Activated CD8-positive, alpha-beta memory T cell treated with anti-CD3 and anti-CD28 coated beads, Interleukin-2, amount 10 ng/mL, durations not matched to agents 7 days and 5 days (primary cell): Measurements from ENCODE around the gene PLXND1. TPM values are rescaled to one million over a fixed set of nuclear protein-coding genes. Genes with fewer than 3 reads are reported as not detected.
"Not testable (repeated sequence)": the region's sequence is repeated elsewhere in the genome, so short reads cannot be mapped to it uniquely, and the experiment has no call there.

ENCODE experiments used
- ATAC-seq: fragments of 150-1000 bp; cut with Tn5 transposase; one replicate; pipeline ENCODE4 v1.10.0; 2021; ENCODE audit warnings: moderate library complexity
- CTCF ChIA-PET: fragments of 350-600 bp; sonication (Branson Sonifier 250); formaldehyde crosslinking; loops from one replicate; lab custom pipeline; 2021; ENCODE audit warnings: antibody characterized with exemption; lab: Charles Lee
- DNase-seq: peaks from one replicate; pipeline ENCODE4 v3.0.0-alpha.2; 2020
- H3K27ac Mint-ChIP-seq: one replicate; pipeline ENCODE4 v1.8.0; 2021; ENCODE audit warnings: mild to moderate bottlenecking, mixed read lengths
- H3K27me3 Mint-ChIP-seq: one replicate; pipeline ENCODE4 v1.8.0; 2021; ENCODE audit warnings: mixed read lengths
- H3K36me3 Mint-ChIP-seq: one replicate; pipeline ENCODE4 v1.8.0; 2021; ENCODE audit warnings: mild to moderate bottlenecking, mixed read lengths
- H3K4me1 Mint-ChIP-seq: one replicate; pipeline ENCODE4 v1.8.0; 2021; ENCODE audit warnings: mixed read lengths
- H3K4me3 Mint-ChIP-seq: one replicate; pipeline ENCODE4 v1.8.0; 2021; ENCODE audit warnings: mild to moderate bottlenecking, moderate library complexity, mixed read lengths
- H3K9me3 Mint-ChIP-seq: one replicate; pipeline ENCODE4 v1.8.0; 2022; ENCODE audit warnings: low read depth, mixed read lengths
- total RNA-seq, 2 experiments: library from RNA; stranded (reverse); gene quantifications; one replicate each; pipeline ENCODE4 v1.2.3, GENCODE V29; 2021

Gene PLXND1
- total RNA-seq, 2 experiments from 2014 or later, result 1.1 to 3.0 TPM

DNA sequence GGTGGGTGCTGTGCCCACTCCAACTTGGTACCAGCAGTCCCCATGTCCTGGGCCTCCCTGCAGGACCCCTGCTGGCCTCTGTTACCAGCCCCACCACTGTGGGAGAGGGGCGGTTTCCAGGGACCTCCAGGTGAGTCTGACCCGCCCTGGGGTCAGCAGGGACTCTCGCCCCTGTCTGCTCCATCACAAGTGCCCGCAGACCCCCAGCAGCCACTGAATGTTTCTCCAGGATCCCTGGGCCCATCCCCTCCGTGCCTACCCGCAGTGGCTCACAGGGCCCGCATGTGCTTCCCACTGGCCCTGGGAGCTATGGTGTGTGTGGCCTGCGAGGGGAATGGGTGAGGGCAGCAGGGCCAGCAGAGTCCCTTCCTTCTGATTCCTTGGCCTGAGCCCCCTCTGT lies 87.9 kb downstream of the PLXND1 start:
- CTCF ChIA-PET, result interaction anchor here (1.1 kb wide), 1 partner anchor 29 kb away, joined by 3 read pairs; no protein-coding TSS in a partner anchor
- DNase-seq (no peak), ATAC-seq (no peak)
- Mint-ChIP-seq H3K4me3 (no peak overlapping the region), H3K27ac (no peak overlapping the region), H3K36me3 (no peaks in the 10 kb centered on the region), H3K4me1 (no peaks in the 10 kb centered on the region), H3K9me3 (no peaks in the 10 kb centered on the region), H3K27me3 (no peaks in the 10 kb centered on the region)

DNA sequence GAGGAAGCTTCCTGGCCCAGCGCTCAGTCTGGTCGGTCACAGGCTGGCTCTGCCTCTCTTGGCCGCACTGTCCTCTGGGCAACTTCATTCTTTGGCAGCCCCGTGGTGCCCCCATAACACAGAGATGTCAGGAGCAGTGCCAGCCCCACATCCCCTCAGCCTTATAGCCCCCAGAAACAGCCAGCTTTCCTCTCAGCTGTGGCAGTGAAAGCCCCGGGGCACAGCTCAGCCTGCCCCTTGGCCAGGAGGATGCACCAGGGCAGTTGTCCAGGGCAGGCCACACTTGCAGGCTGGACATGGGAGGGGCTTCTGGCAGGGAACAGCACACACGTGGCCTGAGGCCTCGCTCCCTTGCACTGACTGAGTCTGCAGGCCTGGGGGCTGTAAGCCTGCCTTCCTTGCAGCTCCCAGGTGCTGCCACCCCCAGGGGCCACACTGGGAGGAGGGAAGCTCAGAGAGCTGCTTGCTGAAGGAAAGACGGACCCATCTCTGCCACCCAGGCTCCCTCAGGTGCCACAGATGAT lies 88.4 kb downstream of the PLXND1 start:
- CTCF ChIA-PET, result interaction anchor here (1.1 kb wide), 1 partner anchor 28 kb away, joined by 3 read pairs; no protein-coding TSS in a partner anchor
- ATAC-seq (no peak), DNase-seq (no peak)
- no peak overlapping the region for H3K4me3 Mint-ChIP-seq
- no peaks in the 10 kb centered on the region for H3K4me1 Mint-ChIP-seq
- no peaks in the 10 kb centered on the region for H3K9me3 Mint-ChIP-seq
- no peak overlapping the region for H3K27ac Mint-ChIP-seq
- H3K27me3 Mint-ChIP-seq, result no peaks in the 10 kb centered on the region
- no peaks in the 10 kb centered on the region for H3K36me3 Mint-ChIP-seq

DNA sequence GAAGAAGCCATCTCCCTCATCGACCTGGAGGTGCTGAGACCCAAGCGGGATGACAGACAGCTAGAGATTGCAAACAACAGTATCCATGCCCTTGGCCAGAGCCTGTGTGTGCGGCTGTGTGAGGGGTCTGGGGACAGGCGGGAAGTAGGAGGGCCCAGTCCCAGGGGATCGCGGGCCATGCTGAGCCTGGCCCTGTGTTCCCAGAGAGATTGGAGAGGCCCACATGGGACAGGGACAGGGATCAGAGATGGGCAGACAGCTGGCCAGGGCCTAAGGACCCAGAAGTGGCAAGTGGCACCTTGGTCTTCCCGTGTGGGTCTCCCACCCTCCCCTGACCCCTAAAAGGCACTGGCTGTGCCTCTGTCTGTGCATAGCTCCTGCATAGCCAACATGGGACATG lies 89.0 kb downstream of the PLXND1 start:
- no peaks in the 10 kb centered on the region for H3K4me1 Mint-ChIP-seq
- H3K27ac Mint-ChIP-seq, result no peak overlapping the region
- DNase-seq (no peak), ATAC-seq (no peak)
- no peaks in the 10 kb centered on the region for H3K27me3 Mint-ChIP-seq
- H3K9me3 Mint-ChIP-seq, result no peaks in the 10 kb centered on the region
- CTCF ChIA-PET, result interaction anchor here (1.1 kb wide), 1 partner anchor 28 kb away, joined by 3 read pairs; no protein-coding TSS in a partner anchor
- H3K4me3 Mint-ChIP-seq, result no peak overlapping the region
- H3K36me3 Mint-ChIP-seq, result no peaks in the 10 kb centered on the region

DNA sequence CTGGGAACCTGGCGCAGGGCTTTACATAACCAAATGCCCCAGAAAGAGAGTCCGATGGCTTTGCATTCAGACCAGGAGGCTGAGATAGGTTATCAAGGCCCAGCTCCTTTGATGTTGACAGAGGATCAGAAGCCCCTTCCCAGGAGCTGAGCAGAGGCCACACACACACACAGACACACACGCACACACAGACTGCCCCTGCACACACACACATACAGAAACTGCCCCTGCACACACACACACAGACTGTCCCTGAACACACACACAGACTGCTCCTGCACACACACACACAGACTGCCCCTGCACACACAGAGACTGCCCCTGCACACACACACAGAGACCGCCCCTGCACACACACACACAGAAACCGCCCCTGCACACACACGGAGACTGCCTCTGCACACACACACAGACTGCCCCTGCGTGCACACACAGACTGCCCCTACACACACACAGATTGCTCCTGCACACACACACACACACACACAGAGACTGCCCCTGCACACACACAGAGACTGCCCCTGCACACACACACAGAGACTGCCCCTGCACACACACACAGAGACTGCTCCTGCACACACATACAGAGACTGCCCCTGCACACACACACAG lies 90.5 kb downstream of the PLXND1 start:
- H3K9me3 Mint-ChIP-seq, ATAC-seq, H3K27me3 Mint-ChIP-seq, CTCF ChIA-PET, H3K4me1 Mint-ChIP-seq, H3K4me3 Mint-ChIP-seq, H3K27ac Mint-ChIP-seq, H3K36me3 Mint-ChIP-seq, DNase-seq: not testable (repeated sequence)

DNA sequence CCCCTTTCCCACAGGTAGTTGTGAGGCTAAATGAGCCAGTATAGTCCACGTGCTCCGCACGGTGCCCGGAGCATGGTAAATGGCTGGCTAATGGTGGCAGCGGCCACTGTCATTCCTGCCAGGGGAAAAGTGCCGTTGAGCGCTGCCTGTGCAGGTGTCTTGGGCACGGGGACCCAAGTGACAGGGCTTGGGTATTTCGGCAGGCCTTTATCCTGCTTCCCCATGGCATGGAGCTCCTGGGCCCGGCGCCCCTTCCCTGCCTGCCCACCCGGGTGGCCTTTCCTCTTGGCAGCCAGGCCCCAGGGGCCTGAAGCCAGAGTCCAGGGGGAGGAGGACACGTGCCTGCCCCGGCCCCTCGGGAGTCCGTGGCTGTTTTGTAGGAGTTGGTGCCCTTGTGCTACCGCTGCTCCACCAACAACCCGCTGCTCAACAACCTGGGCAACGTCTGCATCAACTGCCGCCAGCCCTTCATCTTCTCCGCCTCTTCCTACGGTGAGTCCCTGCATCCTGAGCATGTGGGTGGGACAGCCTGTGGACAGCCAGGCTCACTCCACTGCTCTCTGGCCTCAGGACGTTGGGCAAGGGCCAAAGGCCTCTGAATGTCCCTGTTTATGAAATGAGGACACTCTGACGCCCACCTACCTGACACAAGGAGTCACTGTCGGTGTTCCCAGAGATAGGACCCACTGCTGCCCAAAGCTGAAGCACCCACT lies 91.2 kb downstream of the PLXND1 start:
- H3K27ac Mint-ChIP-seq, ATAC-seq, H3K4me3 Mint-ChIP-seq, H3K36me3 Mint-ChIP-seq, CTCF ChIA-PET, DNase-seq, H3K27me3 Mint-ChIP-seq, H3K9me3 Mint-ChIP-seq: not testable (repeated sequence)
- H3K4me1 Mint-ChIP-seq, result peaks cover 12% of the 10 kb centered on the region

DNA sequence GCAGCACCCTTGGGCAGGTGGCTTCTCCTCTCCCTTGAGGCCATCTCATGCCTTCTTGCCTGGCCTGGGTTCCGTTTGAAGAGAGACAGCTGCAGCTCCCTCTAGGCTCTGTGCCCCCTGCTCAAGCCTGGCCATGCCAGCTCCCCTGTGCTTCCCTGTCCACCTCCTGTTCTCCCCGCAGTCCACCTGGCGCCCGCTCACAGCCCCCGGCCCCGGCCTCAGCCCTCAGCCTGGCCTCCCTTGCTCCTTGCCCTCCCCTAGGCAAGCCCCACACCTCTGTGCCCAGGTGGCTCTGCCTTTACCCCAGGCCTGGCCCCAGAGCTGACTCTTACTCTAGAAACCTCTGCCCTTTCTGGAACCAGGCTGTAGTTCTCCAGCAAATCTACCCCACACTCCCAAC lies 91.9 kb downstream of the PLXND1 start:
- DNase-seq, result no peak
- Mint-ChIP-seq H3K27ac (no peak overlapping the region), H3K4me3 (no peak overlapping the region), H3K4me1 (peaks cover 12% of the 10 kb centered on the region), H3K36me3 (no peaks in the 10 kb centered on the region), H3K27me3 (no peaks in the 10 kb centered on the region), H3K9me3 (no peaks in the 10 kb centered on the region)
- no peak for ATAC-seq
- CTCF ChIA-PET, result no interaction called here

DNA sequence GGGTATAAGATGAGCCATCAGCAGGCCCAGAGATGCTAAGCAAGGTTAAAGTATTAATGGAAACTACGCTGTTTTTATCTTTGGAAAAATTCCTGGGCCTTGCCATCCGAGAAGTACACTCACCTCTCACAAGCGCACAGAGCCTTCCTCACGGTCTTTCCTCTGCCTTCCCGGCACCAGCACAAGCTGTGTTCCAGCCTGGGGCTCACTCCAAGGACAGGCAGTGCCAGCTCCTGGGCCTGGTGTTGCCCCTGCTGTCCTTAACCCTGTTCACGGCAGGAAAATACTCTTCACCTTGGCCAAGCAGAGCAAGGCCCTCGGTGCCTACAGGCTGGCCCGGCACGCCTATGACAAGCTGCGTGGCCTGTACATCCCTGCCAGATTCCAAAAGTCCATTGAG lies 92.4 kb downstream of the PLXND1 start:
- H3K4me1 Mint-ChIP-seq, result peaks cover 12% of the 10 kb centered on the region
- no peaks in the 10 kb centered on the region for H3K36me3 Mint-ChIP-seq
- ATAC-seq, result no peak
- no peak for DNase-seq
- no peak overlapping the region for H3K27ac Mint-ChIP-seq
- H3K27me3 Mint-ChIP-seq, result no peaks in the 10 kb centered on the region
- no peaks in the 10 kb centered on the region for H3K9me3 Mint-ChIP-seq
- no peak overlapping the region for H3K4me3 Mint-ChIP-seq
- CTCF ChIA-PET, result no interaction called here

DNA sequence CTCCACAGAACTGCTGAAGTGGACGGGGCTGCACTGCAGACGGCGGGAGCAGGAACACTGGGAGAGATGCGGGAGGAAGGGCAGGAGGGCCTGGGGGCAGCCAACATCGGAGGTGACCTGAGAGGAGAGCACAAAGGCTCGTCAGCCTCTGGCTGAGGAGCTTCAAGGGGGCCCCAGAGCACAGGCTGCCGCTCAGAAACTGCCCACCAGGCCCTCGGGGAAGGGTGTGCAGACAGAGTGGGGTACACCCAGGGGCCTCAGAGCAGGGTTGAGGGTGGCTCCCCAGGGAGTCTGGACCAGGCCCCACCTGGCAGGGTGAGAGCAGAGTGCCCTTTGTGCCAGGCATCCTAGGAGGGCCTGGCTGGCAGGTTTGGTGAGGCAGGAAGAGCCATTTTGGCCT lies 92.8 kb downstream of the PLXND1 start:
- no peaks in the 10 kb centered on the region for H3K36me3 Mint-ChIP-seq
- H3K27me3 Mint-ChIP-seq, result no peaks in the 10 kb centered on the region
- CTCF ChIA-PET, result no interaction called here
- H3K4me3 Mint-ChIP-seq, result no peak overlapping the region
- DNase-seq (no peak), ATAC-seq (no peak)
- no peaks in the 10 kb centered on the region for H3K9me3 Mint-ChIP-seq
- no peak overlapping the region for H3K27ac Mint-ChIP-seq
- peaks cover 12% of the 10 kb centered on the region for H3K4me1 Mint-ChIP-seq

DNA sequence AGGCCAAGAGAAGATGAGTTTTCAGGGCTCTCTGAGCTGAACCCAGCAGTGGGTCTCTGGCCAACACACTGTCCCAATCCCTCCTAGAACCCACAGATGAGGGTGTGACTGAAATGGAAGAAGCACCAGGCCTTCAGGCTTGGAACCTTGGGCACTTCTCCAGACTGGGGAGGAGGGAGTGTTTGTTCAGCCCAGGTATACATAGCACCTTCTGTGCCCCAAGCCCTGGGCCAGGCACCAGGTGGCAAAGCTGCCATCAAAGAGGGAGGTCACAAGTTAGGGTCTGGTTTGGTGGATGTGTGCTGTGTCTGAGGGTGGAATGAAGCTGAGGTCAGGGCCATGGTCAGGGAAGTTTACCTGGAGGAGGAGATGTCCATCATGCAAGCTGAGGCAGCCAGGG lies 93.9 kb downstream of the PLXND1 start:
- DNase-seq (no peak), ATAC-seq (no peak)
- Mint-ChIP-seq H3K27ac (no peak overlapping the region), H3K4me1 (peaks cover 12% of the 10 kb centered on the region), H3K4me3 (no peak overlapping the region), H3K27me3 (no peaks in the 10 kb centered on the region), H3K9me3 (no peaks in the 10 kb centered on the region), H3K36me3 (no peaks in the 10 kb centered on the region)
- CTCF ChIA-PET, result no interaction called here

DNA sequence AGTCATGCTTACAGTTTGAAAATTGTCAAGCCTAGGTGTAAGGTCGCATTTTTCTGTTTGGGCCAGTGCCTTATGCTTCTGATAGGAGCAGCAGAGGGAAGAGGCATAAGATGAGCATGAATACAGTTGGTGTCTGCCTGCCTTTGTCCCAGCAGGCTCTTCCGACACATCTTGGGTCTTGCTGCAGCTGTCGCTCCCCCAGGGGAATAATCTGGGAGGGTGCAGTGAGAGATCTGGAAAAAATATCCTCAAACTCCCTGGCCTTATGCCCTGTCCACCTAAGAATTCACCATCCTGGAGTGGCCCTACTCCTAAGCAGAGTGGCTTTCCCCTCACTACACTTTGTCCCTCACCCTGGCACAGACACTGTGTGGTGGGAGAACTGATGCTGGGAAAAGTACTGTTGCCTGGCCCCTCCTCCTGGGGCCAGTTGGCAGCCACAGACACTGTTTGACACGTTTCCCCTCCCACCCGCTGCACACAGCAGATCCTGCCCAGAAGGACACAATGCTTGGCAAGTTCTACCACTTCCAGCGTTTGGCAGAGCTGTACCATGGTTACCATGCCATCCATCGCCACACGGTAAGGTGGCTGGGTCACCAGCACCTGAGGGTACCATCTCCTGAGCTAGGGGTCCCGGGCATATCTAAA lies 99.2 kb downstream of the PLXND1 start:
- no peak for ATAC-seq
- CTCF ChIA-PET, result no interaction called here
- no peaks in the 10 kb centered on the region for H3K27me3 Mint-ChIP-seq
- H3K4me1 Mint-ChIP-seq, result peaks cover 12% of the 10 kb centered on the region
- no peaks in the 10 kb centered on the region for H3K36me3 Mint-ChIP-seq
- no peak overlapping the region for H3K4me3 Mint-ChIP-seq
- H3K9me3 Mint-ChIP-seq, result no peaks in the 10 kb centered on the region
- H3K27ac Mint-ChIP-seq, result no peak overlapping the region
- DNase-seq, result no peak

DNA sequence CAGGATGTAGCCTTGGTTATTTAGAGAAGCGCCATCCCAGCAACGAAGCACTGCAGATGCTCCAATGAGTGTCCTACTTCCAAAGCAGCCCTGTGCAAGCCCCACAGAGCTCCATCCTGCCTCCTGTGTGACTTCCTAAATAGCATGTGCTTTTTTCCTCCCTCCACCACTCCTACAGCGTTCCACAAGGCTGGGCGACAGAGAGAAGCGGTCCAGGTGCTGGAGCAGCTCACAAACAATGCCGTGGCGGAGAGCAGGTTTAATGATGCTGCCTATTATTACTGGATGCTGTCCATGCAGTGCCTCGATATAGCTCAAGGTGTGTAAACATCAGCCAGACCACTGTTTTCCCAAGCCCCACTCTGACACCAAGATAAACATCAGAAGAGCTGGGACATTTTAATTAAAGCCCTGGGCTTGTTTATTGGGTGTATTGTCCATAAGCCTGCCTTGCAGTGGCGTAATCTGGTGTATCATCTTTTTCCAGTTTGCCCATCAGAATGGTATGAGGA lies 100.2 kb downstream of the PLXND1 start:
- H3K4me3 Mint-ChIP-seq, result no peak overlapping the region
- H3K4me1 Mint-ChIP-seq, result peaks cover 8% of the 10 kb centered on the region
- no peaks in the 10 kb centered on the region for H3K9me3 Mint-ChIP-seq
- H3K36me3 Mint-ChIP-seq, result no peaks in the 10 kb centered on the region
- CTCF ChIA-PET, result no interaction called here
- DNase-seq (no peak), ATAC-seq (no peak)
- no peak overlapping the region for H3K27ac Mint-ChIP-seq
- H3K27me3 Mint-ChIP-seq, result no peaks in the 10 kb centered on the region

DNA sequence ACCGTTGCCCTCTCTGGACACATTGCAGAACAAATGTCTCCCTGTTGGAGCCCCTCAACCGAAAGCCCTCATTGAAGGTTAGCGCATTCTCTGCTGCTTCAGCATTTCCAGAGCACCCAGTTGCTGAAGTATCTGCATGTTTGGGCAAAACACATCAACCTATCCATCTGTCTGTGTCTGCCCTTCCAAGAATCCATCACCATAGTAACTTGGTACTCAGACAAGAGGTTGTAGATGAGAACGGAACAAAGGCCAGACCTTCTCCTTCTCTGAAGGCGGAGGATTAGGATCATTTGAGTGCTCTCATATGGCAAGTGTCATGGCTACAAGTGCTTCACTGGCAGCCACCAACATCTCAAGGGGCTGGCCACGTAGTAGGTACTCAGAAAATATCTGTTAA lies 101.1 kb downstream of the PLXND1 start:
- no peaks in the 10 kb centered on the region for H3K27me3 Mint-ChIP-seq
- no peak for ATAC-seq
- H3K4me1 Mint-ChIP-seq, result no peaks in the 10 kb centered on the region
- DNase-seq, result no peak
- CTCF ChIA-PET, result no interaction called here
- H3K9me3 Mint-ChIP-seq, result no peaks in the 10 kb centered on the region
- no peak overlapping the region for H3K4me3 Mint-ChIP-seq
- no peak overlapping the region for H3K27ac Mint-ChIP-seq
- H3K36me3 Mint-ChIP-seq, result no peaks in the 10 kb centered on the region
